HG03460 (cell line): ENCODE data around the gene ATOSB.

Experiments
- ATAC-seq: cut with Tn5 transposase; IDR thresholded peaks from one replicate; pipeline ENCODE4 v1.9.1; 2021; ENCODE audit not compliant: unreplicated experiment

The ATOSB gene

DNA sequence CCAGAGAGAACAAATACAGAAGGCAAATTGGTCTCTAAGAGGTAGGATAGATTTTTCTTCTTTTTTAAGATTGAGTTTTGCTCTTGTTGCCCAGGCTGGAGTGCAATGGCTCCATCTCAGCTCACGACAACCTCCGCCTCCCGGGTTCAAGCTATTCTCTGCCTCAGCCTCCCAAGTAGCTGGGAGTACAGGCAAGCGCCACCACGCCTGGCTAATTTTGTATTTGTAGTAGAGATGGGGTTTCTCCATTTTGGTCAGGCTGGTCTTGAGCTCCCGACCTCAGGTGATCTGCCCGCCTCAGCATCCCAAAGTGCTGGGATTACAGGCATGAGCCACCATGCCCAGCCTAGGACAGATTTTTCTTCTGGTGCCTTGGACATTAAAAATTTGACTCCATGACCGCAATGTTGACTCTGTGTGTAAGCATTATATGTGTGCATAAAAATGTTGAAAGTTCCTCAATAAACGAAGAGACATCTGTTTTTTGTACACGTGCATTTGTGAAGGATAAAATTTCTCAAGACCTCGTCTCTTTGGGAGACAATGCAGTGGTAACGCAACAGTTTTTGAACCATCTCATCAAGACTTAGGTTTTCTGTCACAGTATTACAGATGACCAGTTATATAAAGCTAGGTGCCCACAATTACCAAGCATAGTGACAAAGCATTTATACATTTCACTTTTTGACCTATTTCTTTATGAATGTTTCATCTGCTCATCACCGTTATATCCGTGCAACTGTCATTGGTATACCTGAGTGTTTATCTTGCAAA is 60.6 kb downstream of the ATOSB start:
- no peak for ATAC-seq

DNA sequence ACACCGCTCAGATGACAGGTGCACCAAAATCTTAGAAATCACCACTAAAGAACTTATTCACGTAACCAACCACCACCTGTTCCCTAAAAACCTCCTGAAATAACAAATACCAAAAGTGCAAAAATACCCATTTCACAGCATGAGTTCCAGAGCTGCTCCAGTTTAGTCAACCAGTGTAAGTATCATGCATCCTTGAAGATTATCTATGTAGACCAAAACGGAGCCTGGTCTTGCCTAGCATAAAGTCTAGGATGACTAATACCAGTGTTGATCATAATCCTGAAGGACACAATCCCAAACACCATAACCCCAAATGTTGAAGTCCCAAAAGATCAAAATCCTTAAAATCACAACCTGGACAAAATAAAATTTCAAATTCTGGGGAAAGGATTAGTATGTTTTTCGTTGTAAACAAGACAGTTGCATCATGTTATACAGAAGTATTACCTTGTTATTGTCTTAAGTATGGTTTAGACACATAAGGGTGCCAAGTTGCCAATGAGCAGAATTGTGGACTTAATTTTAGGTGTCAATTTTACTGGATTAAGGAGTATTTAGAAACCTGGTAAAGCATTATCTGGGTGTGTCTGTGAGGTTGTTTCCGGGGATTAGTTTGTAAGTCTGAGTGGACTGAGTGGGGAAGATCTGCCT is 61.4 kb downstream of the ATOSB start:
- no peak for ATAC-seq
